MM.1S (cell line): ENCODE results near the gene FOXO6.

Experiments used
- DNase-seq: peaks from one replicate; pipeline ENCODE4 v3.0.0-alpha.2; 2015
- H2AFZ ChIP-seq: fragments of 300-600 bp; sonication (generic); 2 replicates; pipeline ENCODE4 v1.6.0; 2016; ENCODE audit warnings: antibody characterized with exemption, low read length
- H3F3A ChIP-seq: fragments of 300-600 bp; sonication (generic); 2 replicates; pipeline ENCODE4 v1.6.1; 2016; ENCODE audit warnings: mild to moderate bottlenecking, antibody characterized with exemption, low read length, moderate library complexity, mixed read lengths; ENCODE audit not compliant: insufficient read depth
- H3K27ac ChIP-seq: fragments of 300-600 bp; sonication (generic); 2 replicates; pipeline ENCODE4 v1.5.1; 2016; ENCODE audit warnings: mild to moderate bottlenecking, low read length
- H3K27me3 ChIP-seq: fragments of 300-600 bp; sonication (generic); replicated peaks from 2 replicates; pipeline ENCODE4 v1.6.0; 2016; ENCODE audit warnings: low read length; ENCODE audit not compliant: insufficient read depth
- H3K36me3 ChIP-seq: fragments of 300-600 bp; sonication (generic); replicated peaks from 2 replicates; pipeline ENCODE4 v1.6.1; 2016; ENCODE audit warnings: mild to moderate bottlenecking, low read length, mixed read lengths; ENCODE audit not compliant: insufficient read depth
- H3K4me1 ChIP-seq: fragments of 300-600 bp; sonication (generic); 2 replicates; pipeline ENCODE4 v1.6.1; 2016; ENCODE audit warnings: low read length, mixed read lengths
- H3K4me2 ChIP-seq: fragments of 300-600 bp; sonication (generic); 2 replicates; pipeline ENCODE4 v1.6.0; 2016; ENCODE audit warnings: low read depth, low read length
- H3K4me3 ChIP-seq: fragments of 300-600 bp; sonication (generic); 2 replicates; pipeline ENCODE4 v1.5.1; 2016; ENCODE audit warnings: low read length, mixed read lengths
- H3K79me2 ChIP-seq: fragments of 300-600 bp; sonication (generic); 2 replicates; pipeline ENCODE4 v1.6.1; 2016; ENCODE audit warnings: mixed run types, low read length, mixed read lengths
- H3K9ac ChIP-seq: fragments of 300-600 bp; sonication (generic); 2 replicates; pipeline ENCODE4 v1.6.1; 2016; ENCODE audit warnings: low read length, mixed read lengths
- H3K9me2 ChIP-seq: fragments of 300-600 bp; sonication (generic); replicated peaks from 2 replicates; pipeline ENCODE4 v1.6.1; 2016; ENCODE audit warnings: mild to moderate bottlenecking, low read length, mixed read lengths; ENCODE audit not compliant: insufficient read depth
- H3K9me3 ChIP-seq: fragments of 300-600 bp; sonication (generic); replicated peaks from 2 replicates; pipeline ENCODE4 v1.6.1; 2016; ENCODE audit warnings: mild to moderate bottlenecking, low read length, mixed read lengths; ENCODE audit not compliant: insufficient read depth
- H4K20me1 ChIP-seq: fragments of 300-600 bp; sonication (generic); 2 replicates; pipeline ENCODE4 v1.6.1; 2016; ENCODE audit warnings: mild to moderate bottlenecking, low read length, moderate library complexity, mixed read lengths; ENCODE audit not compliant: insufficient read depth
- EZH2 ChIP-seq: fragments of 300-600 bp; sonication (generic); optimal IDR thresholded peaks from 2 replicates; pipeline ENCODE3; 2017; ENCODE audit warnings: low read depth, mild to moderate bottlenecking, antibody characterized with exemption, low read length, mixed read lengths
- EZH2phosphoT487 ChIP-seq: fragments of 300-600 bp; sonication (generic); IDR thresholded peaks from 2 replicates; pipeline ENCODE4 v1.6.1; 2018; ENCODE audit warnings: antibody characterized with exemption, low read length
- TF ChIP-seq, protein P1 (sequence below): fragments of 300-600 bp; sonication (generic); IDR thresholded peaks from 2 replicates; pipeline ENCODE4 v1.5.1; 2016; ENCODE audit warnings: antibody characterized with exemption, low read length, mixed read lengths

The FOXO6 gene

DNA sequence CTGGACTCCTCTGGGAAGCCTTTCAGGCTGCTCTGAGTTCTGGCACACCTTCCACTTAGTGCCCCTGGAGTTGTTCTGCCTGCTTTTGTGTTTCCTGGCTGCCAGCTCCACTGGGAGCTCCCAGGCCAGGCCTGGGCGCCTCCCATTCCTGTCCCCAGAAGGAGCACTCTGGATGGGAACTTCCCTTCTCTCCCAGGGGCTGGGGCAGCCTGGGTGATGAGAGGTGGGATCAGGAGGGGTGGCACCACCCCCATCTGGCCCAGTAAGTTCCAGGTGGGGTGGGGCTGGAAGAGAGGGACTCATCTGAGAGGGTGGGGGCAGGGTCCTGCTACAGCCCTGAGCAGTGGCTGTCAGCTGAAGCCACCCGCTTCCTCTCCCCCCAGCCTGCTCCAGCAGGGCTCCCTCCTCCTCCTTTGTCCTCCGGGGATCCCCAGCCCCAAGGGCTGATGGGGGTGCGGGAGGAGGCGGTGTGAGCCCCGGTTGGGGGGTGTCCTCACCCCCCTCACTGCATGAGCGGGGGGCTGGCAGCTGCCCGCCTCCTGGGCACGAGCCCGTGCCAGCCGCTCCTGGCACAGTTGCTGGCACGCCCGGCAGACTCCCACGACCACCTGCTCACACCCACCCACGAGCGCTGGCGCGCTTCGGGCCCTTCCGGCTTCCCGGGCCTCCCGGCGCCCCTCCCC lies 4.7 kb downstream of the FOXO6 start:
- peaks cover 52% of the 10 kb centered on the region for H3K27me3 ChIP-seq
- H4K20me1 ChIP-seq: no peaks in the 10 kb centered on the region
- H3K9me2 ChIP-seq: no peaks in the 10 kb centered on the region
- H3K9ac ChIP-seq: no peak overlapping the region
- H3K27ac ChIP-seq: no peak overlapping the region
- no peaks in the 10 kb centered on the region for H3K79me2 ChIP-seq
- TF ChIP-seq, protein P1, sequence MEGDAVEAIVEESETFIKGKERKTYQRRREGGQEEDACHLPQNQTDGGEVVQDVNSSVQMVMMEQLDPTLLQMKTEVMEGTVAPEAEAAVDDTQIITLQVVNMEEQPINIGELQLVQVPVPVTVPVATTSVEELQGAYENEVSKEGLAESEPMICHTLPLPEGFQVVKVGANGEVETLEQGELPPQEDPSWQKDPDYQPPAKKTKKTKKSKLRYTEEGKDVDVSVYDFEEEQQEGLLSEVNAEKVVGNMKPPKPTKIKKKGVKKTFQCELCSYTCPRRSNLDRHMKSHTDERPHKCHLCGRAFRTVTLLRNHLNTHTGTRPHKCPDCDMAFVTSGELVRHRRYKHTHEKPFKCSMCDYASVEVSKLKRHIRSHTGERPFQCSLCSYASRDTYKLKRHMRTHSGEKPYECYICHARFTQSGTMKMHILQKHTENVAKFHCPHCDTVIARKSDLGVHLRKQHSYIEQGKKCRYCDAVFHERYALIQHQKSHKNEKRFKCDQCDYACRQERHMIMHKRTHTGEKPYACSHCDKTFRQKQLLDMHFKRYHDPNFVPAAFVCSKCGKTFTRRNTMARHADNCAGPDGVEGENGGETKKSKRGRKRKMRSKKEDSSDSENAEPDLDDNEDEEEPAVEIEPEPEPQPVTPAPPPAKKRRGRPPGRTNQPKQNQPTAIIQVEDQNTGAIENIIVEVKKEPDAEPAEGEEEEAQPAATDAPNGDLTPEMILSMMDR: no peak
- TF ChIP-seq EZH2phosphoT487 (no peak), EZH2 (no peak)
- no peaks in the 10 kb centered on the region for H3F3A ChIP-seq
- H3K4me1 ChIP-seq: no peaks in the 10 kb centered on the region
- H3K4me2 ChIP-seq: no peak overlapping the region
- no peak for DNase-seq
- H3K4me3 ChIP-seq: no peak overlapping the region
- H3K36me3 ChIP-seq: no peaks in the 10 kb centered on the region
- H3K9me3 ChIP-seq: no peaks in the 10 kb centered on the region
- H2AFZ ChIP-seq: no peak overlapping the region

DNA sequence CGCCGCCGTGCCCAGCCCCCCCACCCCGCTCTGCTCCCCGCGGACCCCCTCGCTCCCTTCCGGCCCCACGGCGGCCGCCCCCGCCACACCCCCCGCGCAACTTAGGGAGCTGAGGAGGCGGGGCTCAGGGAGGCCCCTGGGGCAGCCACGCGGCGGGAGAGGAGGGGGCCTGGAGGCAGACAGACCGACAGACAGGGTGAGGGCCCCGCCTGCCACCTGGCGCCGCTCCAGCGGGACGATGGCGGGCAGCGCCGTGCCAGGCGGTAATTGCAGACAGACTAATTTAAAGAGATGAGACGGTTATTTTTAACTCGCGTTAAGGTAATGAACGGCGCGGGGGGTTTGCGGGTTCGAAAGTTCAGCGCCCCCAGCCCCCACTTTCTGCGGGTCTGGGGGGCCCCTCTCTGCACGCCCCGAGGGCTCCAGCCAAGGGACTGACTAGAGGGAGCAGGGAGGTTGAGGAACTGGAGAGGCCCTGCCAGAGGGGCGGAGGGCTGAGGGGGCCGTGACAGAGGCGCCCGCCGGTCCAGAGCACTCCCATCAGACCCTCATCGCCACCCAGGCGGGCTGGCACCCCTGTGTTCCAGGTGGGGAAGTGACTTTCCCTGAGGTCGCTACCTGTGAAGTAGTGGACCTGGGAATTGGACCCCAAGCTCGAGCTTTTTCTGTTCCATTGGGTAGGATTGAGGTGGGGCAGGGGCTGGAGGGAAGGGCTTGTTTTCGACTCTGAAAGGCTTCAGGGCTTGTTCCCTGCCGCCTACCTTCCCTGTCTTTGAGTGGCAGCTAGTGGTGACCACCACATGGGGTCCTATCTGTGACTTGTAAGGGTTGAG lies 5.4 kb downstream of the FOXO6 start:
- Histone ChIP-seq H3K9me2 (no peaks in the 10 kb centered on the region), H3K4me3 (peak overlapping the region; percentile 29), H3K9ac (no peak overlapping the region), H4K20me1 (no peaks in the 10 kb centered on the region), H2AFZ (no peak overlapping the region), H3K79me2 (no peaks in the 10 kb centered on the region), H3K27me3 (peaks cover 52% of the 10 kb centered on the region), H3K9me3 (no peaks in the 10 kb centered on the region), H3F3A (no peaks in the 10 kb centered on the region), H3K4me2 (peak overlapping the region; percentile 29; the same call in 1 of the 2 replicates), H3K36me3 (no peaks in the 10 kb centered on the region), H3K4me1 (no peaks in the 10 kb centered on the region), H3K27ac (no peak overlapping the region)
- no peak for DNase-seq
- TF ChIP-seq, protein P1: no peak
- peak; percentile 64 for TF ChIP-seq EZH2

DNA sequence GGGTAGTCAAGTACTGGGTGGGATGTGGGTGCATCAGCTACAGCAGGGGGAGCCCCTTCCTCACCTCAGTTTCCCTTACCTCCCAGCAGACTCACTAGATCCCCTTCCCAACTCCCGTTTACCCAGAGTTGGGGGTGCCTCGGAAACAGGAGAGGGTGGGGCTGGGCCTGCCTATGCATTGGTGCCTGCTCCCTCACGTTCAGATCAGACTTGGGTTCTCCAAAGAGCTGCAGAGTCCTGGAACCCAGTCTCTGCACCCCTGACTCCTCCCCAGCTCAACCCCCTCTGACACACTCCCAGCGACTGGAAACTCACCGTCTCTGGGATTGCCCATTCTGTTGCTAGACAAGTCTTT lies 6.0 kb downstream of the FOXO6 start:
- H3K4me1 ChIP-seq: no peaks in the 10 kb centered on the region
- peaks cover 49% of the 10 kb centered on the region for H3K27me3 ChIP-seq
- no peaks in the 10 kb centered on the region for H3K79me2 ChIP-seq
- no peak overlapping the region for H3K4me2 ChIP-seq
- H3F3A ChIP-seq: no peaks in the 10 kb centered on the region
- no peaks in the 10 kb centered on the region for H3K36me3 ChIP-seq
- no peak overlapping the region for H3K4me3 ChIP-seq
- no peaks in the 10 kb centered on the region for H3K9me2 ChIP-seq
- TF ChIP-seq EZH2phosphoT487 (no peak), EZH2 (no peak)
- TF ChIP-seq, protein P1: no peak
- DNase-seq: no peak
- no peaks in the 10 kb centered on the region for H4K20me1 ChIP-seq
- no peaks in the 10 kb centered on the region for H3K9me3 ChIP-seq
- no peak overlapping the region for H2AFZ ChIP-seq
- H3K27ac ChIP-seq: no peak overlapping the region
- no peak overlapping the region for H3K9ac ChIP-seq
